Transverse colon (tissue), 4 donors: ENCODE results near the gene DOLK. TPM values are rescaled to one million over a fixed set of nuclear protein-coding genes. Genes with fewer than 3 reads are reported as not detected.

Source experiments
- DNase-seq: peaks from one replicate; pipeline ENCODE4 v3.0.0-alpha.2; 2019
- H3K27ac ChIP-seq, 4 donors: fragments of 200-600 bp; sonication (generic); 2 replicates each; pipeline ENCODE4 v1.5.1; 2016 to 2018; ENCODE audit warnings: inconsistent platforms in 4 of 4
- H3K27me3 ChIP-seq: fragments of 200-600 bp; sonication (generic); 2 replicates; pipeline ENCODE4 v1.5.1; 2017; ENCODE audit warnings: inconsistent platforms
- H3K36me3 ChIP-seq, 4 donors: fragments of 200-600 bp; sonication (generic); 2 replicates each; pipeline ENCODE4 v1.5.1; 2017 to 2019; ENCODE audit warnings: inconsistent platforms in 4 of 4
- H3K4me1 ChIP-seq, 4 donors: fragments of 200-600 bp; sonication (generic); 2 replicates each; pipeline ENCODE4 v1.5.1; 2017 to 2020; ENCODE audit warnings: inconsistent platforms in 4 of 4
- H3K4me3 ChIP-seq, 4 donors: fragments of 200-600 bp; sonication (generic); 1 replicate in 1 of 4; 2 replicates in 3 of 4; pipeline versions ENCODE4 v1.5.1 to v1.6.1; 2017 to 2019; ENCODE audit warnings: inconsistent platforms in 4 of 4
- H3K9me3 ChIP-seq, 2 donors: fragments of 200-600 bp; sonication (generic); 2 replicates each; pipeline ENCODE4 v1.5.1; 2017 to 2019; ENCODE audit warnings: inconsistent platforms in 2 of 2
- CTCF ChIP-seq, 5 experiments: fragments of 200-600 bp in 3 of 5; fragments of 450-650 bp in 2 of 5; sonication (generic) in 3 of 5; IDR thresholded peaks; 1 replicate in 2 of 5; 2 replicates in 3 of 5; pipeline ENCODE4 v1.5.1; 2016 to 2017; ENCODE audit warnings: antibody characterized with exemption in 5 of 5, inconsistent platforms in 3 of 5, mild to moderate bottlenecking in 2 of 5, moderate library complexity in 1 of 5
- EP300 ChIP-seq: sonication (generic); formaldehyde crosslinking; IDR thresholded peaks from one replicate; pipeline ENCODE4 v1.6.1; 2017; ENCODE audit warnings: antibody characterized with exemption, low read depth
- POLR2A ChIP-seq: fragments of 450-650 bp; IDR thresholded peaks from one replicate; pipeline ENCODE4 v1.6.1; 2016; ENCODE audit warnings: antibody characterized with exemption, mild to moderate bottlenecking, moderate library complexity
- POLR2AphosphoS5 ChIP-seq, 3 donors: sonication (generic); formaldehyde crosslinking; IDR thresholded peaks; one replicate each; pipeline ENCODE4 v1.6.1; 2016; ENCODE audit warnings: antibody characterized with exemption in 3 of 3
- WGBS, 2 donors: methylation state at CpG; one replicate each; pipeline ENCODE4 v1.1.5; 2018; ENCODE audit warnings: low coverage in 1 of 2; 5-methylcytosine and 5-hydroxymethylcytosine counted together
- in situ Hi-C, 4 donors: fragments of 200-750 bp; cut with MboI; loops; one replicate each; pipeline versions ENCODE4 v1.15.0 to v1.15.1; 2017; ENCODE audit warnings: low sequenced_read_pairs in 3 of 4, low pct_ligation_motif_present in 1 of 4, low pct_unique_long_range_greater_than_20kb in 1 of 4
- intact Hi-C: fragments of 100-400 bp; cut with DNase I; formaldehyde crosslinking; loops from one replicate; pipeline ENCODE4 v1.15.1; 2023; ENCODE audit warnings: low total_unique reads
- total RNA-seq, 4 donors: library from RNA; depleted of rRNA; stranded (reverse); fragments of >200 nt; gene quantifications; one replicate each; pipeline ENCODE4 v1.1.0, GENCODE V29; 2016

DOLK gene
- total RNA-seq, 4 donors from 2014 or later, result 9.2 to 20.6 (median 11.7) TPM

DNA sequence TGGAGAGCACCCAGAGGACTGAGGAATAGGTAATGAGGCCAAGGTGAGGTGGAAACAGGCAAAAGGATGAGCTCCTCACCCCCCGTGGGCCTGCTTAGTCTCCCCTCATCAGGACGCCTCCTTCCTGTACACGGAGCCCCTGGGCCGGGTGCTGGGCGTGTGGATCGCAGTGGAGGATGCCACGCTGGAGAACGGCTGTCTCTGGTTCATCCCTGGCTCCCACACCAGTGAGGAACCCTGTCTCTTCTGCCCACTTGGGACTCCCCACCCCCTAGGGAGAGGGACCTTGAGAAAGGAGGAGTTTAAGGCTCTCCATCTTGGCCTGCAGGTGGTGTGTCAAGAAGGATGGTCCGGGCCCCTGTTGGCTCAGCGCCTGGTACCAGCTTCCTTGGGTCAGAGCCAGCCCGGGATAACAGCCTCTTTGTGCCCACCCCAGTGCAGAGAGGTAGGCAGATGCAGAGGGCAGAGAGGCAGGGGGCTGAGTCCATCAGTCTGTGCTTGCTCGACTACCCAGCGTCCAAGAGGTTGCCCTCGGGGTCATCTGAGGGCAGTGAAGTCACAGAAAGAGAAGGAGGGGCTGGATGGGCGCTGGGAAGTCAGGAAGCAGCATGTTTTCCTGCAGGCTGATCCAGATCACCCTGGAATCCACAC is 7.0 kb downstream of the DOLK start:
- TF ChIP-seq EP300 (no peak), POLR2AphosphoS5 (IDR thresholded peaks at IDR 0.05) (no peak), POLR2A (no peak), CTCF (IDR thresholded peaks at IDR 0.05) (no peak)
- 78% methylated on average over 15 of the region's 15 CpGs; no CpG with 5 or more reads in 1 of the 2 donors for WGBS, 2 donors
- H3K9me3 ChIP-seq, result no peaks in the 10 kb centered on the region
- peak overlapping the region in 1 of 4 donors; percentile 29 for H3K27ac ChIP-seq
- H3K36me3 ChIP-seq, result no peaks in the 10 kb centered on the region
- H3K4me1 ChIP-seq, result no peaks in the 10 kb centered on the region
- H3K27me3 ChIP-seq, result no peaks in the 10 kb centered on the region
- intact Hi-C loops, result no loop called here
- in situ Hi-C loops, result no loop called here
- no peak overlapping the region for H3K4me3 ChIP-seq
- no peak for DNase-seq

DNA sequence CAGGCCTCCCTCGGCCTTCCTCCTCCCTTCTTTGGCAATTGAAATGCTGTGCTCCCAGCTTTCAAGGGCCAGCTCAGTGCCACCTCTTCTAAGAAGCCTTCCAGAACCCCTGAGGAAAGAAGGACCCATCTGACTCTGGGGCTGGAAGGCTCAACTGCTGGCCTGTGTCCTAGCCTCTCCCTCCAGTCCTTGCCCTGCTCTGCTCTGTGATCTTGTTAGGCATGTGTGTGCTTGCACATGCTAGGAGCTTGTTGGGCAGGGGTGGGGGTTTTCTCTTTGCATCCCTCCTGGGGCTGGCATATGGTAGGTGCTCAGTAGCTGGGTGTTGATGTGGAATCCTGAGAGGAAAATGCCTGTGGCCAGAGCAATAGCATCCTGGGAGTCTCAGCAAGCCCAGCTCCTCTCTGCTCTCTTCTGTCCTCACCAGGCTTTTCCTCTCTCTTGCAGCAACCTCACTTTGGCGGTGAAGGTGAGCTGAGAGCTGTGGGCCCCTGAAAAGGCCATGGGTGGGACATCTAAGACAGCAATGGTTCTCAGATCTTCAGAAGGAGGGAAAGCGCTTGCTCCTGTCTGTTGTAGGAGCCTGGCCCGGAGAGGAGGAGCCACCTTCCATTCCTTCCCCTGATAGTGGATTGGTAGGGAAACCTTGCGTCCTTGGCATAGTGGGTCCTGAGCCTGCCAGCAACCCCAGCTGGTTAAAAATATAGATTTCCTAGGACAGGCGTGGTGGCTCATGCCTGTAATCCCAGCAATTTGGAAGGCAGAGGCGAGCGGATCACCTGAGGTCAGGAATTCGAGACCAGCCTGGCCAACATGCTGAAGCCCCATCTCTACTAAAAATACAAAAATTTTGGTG is 9.9 kb downstream of the DOLK start:
- H3K36me3 ChIP-seq, result no peaks in the 10 kb centered on the region
- H3K27ac ChIP-seq, result no peak overlapping the region
- intact Hi-C loops (no loop called here), in situ Hi-C loops (no loop called here)
- no peaks in the 10 kb centered on the region for H3K4me1 ChIP-seq
- 87 to 89% methylated on average over 1 to 9 of the region's 9 CpGs for WGBS, 2 donors
- H3K9me3 ChIP-seq, result no peaks in the 10 kb centered on the region
- TF ChIP-seq POLR2A, result no peak
- TF ChIP-seq EP300, result no peak
- no peak for TF ChIP-seq POLR2AphosphoS5 (IDR thresholded peaks at IDR 0.05)
- TF ChIP-seq CTCF (IDR thresholded peaks at IDR 0.05), result no peak
- no peaks in the 10 kb centered on the region for H3K27me3 ChIP-seq
- no peak for DNase-seq
- no peak overlapping the region for H3K4me3 ChIP-seq

- no peaks in the 10 kb centered on the region for H3K9me3 ChIP-seq
- in situ Hi-C loops (no loop called here), intact Hi-C loops (no loop called here)
- TF ChIP-seq EP300 (no peak), POLR2AphosphoS5 (IDR thresholded peaks at IDR 0.05) (no peak), POLR2A (no peak), CTCF (IDR thresholded peaks at IDR 0.05) (no peak)
- 60 to 83% methylated on average over 2 to 11 of the region's 11 CpGs for WGBS, 2 donors
- no peak overlapping the region for H3K4me3 ChIP-seq
- no peaks in the 10 kb centered on the region for H3K27me3 ChIP-seq
- DNase-seq, result no peak
- no peaks in the 10 kb centered on the region for H3K36me3 ChIP-seq
- no peaks in the 10 kb centered on the region for H3K4me1 ChIP-seq
- no peak overlapping the region for H3K27ac ChIP-seq
Observed at GRCh38 chr9:128936171-128936865, 11.1 kb downstream of the DOLK start.

GRCh38 chr9:128933731-128934130 is 13.7 kb downstream of the DOLK start:
- Histone ChIP-seq H3K9me3 (no peaks in the 10 kb centered on the region), H3K4me3 (no peak overlapping the region), H3K27me3 (no peaks in the 10 kb centered on the region), H3K36me3 (no peaks in the 10 kb centered on the region), H3K4me1 (no peaks in the 10 kb centered on the region), H3K27ac (no peak overlapping the region)
- WGBS, 2 donors, result 89% methylated on average over 5 of the region's 5 CpGs; no CpG with 5 or more reads in 1 of the 2 donors
- no peak for DNase-seq
- TF ChIP-seq CTCF (IDR thresholded peaks at IDR 0.05) (no peak), POLR2A (no peak), EP300 (no peak), POLR2AphosphoS5 (IDR thresholded peaks at IDR 0.05) (no peak)
- intact Hi-C loops, result no loop called here
- in situ Hi-C loops, result no loop called here
